Lung microvascular endothelial cell (primary cell): ENCODE results near the gene GRK6. TPM values are rescaled to one million over a fixed set of nuclear protein-coding genes. Genes with fewer than 3 reads are reported as not detected.

Experiments
- DNase-seq, 2 donors: peaks; one replicate each; pipeline versions ENCODE4 v3.0.0 to v3.0.0-alpha.2; 2010; ENCODE audit warnings: low read depth in 2 of 2
- total RNA-seq: library from RNA; depleted of rRNA; stranded (reverse); fragments of >200 nt; gene quantifications from 2 replicates; pipeline ENCODE4 v1.2.1, GENCODE V29; 2014

GRK6 gene
- total RNA-seq, 1 donor from 2014 or later: 14.7 TPM

GRCh38 chr5:177425801-177426565 lies 493 bp upstream of the GRK6 start:
- DNase-seq: peak; percentile 100

- DNase-seq: peak in 1 of 2 donors; percentile 19
Measured at GRCh38 chr5:177427211-177427822, 841 bp downstream of the GRK6 start.

GRCh38 chr5:177427919-177428573 lies 1.6 kb downstream of the GRK6 start:
- no peak for DNase-seq

GRCh38 chr5:177428574-177429217 lies 2.2 kb downstream of the GRK6 start:
- no peak for DNase-seq

- no peak for DNase-seq
Measured at GRCh38 chr5:177429248-177430040, 3.0 kb downstream of the GRK6 start.

- no peak for DNase-seq
Measured at GRCh38 chr5:177430140-177430951, 3.9 kb downstream of the GRK6 start.

GRCh38 chr5:177430972-177431316 lies 4.5 kb downstream of the GRK6 start:
- DNase-seq: no peak

GRCh38 chr5:177431317-177432142 lies 5.1 kb downstream of the GRK6 start:
- peak in 1 of 2 donors; percentile 55 for DNase-seq

- DNase-seq: no peak
Measured at GRCh38 chr5:177432143-177432838, 5.8 kb downstream of the GRK6 start.

GRCh38 chr5:177432839-177433657 lies 6.6 kb downstream of the GRK6 start:
- no peak for DNase-seq

GRCh38 chr5:177433658-177434217 lies 7.3 kb downstream of the GRK6 start:
- no peak for DNase-seq

- peak in 1 of 2 donors; percentile 66 for DNase-seq
Measured at GRCh38 chr5:177434437-177434836, 8.0 kb downstream of the GRK6 start.

GRCh38 chr5:177434942-177435738 lies 8.7 kb downstream of the GRK6 start:
- no peak for DNase-seq

GRCh38 chr5:177435847-177436536 lies 9.5 kb downstream of the GRK6 start:
- no peak for DNase-seq

- no peak for DNase-seq
Measured at GRCh38 chr5:177437623-177438022, 11.1 kb downstream of the GRK6 start.

- no peak for DNase-seq
Measured at GRCh38 chr5:177438468-177438867, 12.0 kb downstream of the GRK6 start.
